ENCODE measurements around the gene SLC35E2B. TPM values are rescaled to one million over a fixed set of nuclear protein-coding genes. Genes with fewer than 3 reads are reported as not detected.
A peak's percentile ranks its signal among the peaks of the same experiment; 100 is the strongest.

Gene SLC35E2B
- total RNA-seq, 1 experiment from 2014 or later: 41.7 TPM

DNA sequence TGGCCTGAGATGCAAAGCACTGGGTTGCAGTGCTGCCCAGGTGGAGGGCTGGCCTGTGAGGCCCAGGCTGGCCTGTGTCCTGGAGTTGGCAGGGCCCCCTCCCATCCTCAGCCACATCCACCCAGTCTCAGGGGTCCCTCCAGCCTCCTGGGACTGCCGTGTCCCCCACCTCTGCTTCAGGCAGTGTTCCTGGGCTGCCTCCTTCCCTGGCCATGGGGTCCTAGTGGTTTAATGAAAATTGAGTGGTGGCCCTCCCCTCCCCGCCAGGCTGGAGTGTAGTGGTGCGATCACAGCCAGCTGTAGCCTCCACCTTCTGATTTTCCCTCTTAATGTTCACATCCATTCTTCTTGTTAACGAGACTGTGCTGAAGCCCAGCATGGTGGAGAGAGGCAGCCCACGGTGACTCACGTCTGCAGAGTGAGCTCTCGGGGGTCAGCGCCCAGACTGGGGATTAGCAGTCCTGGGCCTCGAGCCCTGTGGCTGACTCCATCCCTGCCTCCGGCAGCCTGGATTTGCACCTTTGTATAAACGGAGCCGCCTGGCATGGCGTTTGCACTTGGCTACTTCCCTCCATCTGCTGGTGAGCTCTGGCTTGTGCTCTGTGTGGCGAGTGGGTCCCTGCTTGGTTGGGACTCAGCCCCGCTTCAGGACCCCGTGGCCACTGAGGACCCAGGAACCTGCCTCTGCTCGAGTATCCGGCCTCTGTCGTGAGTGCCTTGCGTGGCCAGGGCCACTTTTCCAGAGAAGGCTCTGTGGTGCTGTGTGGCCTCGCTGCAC, 70.4 kb downstream of the SLC35E2B start:
- Histone ChIP-seq H3K56ac (ENCODE audit: insufficient read length, low read depth, low read length) (no peak overlapping the region), H3K4ac (ENCODE audit: low read depth, low read length) (no peak overlapping the region), H2BK5ac (ENCODE audit: insufficient read length, low read length) (no peak overlapping the region), H4K91ac (ENCODE audit: insufficient read length, low read depth, low read length) (no peak overlapping the region), H3K9ac (ENCODE audit: extremely low read depth, insufficient read length, low read length) (no peak overlapping the region), H2BK120ac (ENCODE audit: low read depth, low read length, poor library complexity, severe bottlenecking) (no peak overlapping the region), H2AK5ac (ENCODE audit: insufficient read length, low read length) (no peak overlapping the region), H3K9me3 (ENCODE audit: control insufficient read depth, low read depth, low read length) (no peaks in the 10 kb centered on the region), H3K18ac (ENCODE audit: insufficient read length, low read depth, low read length) (no peak overlapping the region), H3K14ac (ENCODE audit: insufficient read depth, low read length) (no peak overlapping the region; the same call in 1 of the 2 replicates), H4K5ac (ENCODE audit: insufficient read length, low read depth, low read length) (no peak overlapping the region), H4K8ac (replicated peaks; ENCODE audit: insufficient read length, low read depth, low read length) (no peak overlapping the region), H2AFZ (ENCODE audit: low read length) (no peak overlapping the region), H3K79me2 (ENCODE audit: insufficient read depth, low read length) (no peaks in the 10 kb centered on the region), H2BK12ac (ENCODE audit: insufficient read length, low read depth, low read length) (no peak overlapping the region), H3K4me1 (ENCODE audit: insufficient read depth, low read length) (no peaks in the 10 kb centered on the region), H3K27me3 (ENCODE audit: insufficient read depth, low read length) (no peaks in the 10 kb centered on the region), H4K20me1 (ENCODE audit: control insufficient read depth, insufficient read depth, insufficient read length) (no peaks in the 10 kb centered on the region), H3K23ac (ENCODE audit: insufficient read length, low read depth, low read length) (no peak overlapping the region), H2BK15ac (ENCODE audit: low read depth, low read length) (no peak overlapping the region), H3T11ph (ENCODE audit: low read length) (no peak overlapping the region), H3K4me2 (ENCODE audit: insufficient read depth, insufficient read length, low read length) (no peak overlapping the region), H2BK20ac (ENCODE audit: low read depth, low read length, poor library complexity, severe bottlenecking) (no peak overlapping the region), H3K23me2 (ENCODE audit: insufficient read length, low read depth, low read length, poor library complexity, severe bottlenecking) (no peaks in the 10 kb centered on the region), H3K79me1 (ENCODE audit: insufficient read depth, low read depth, low read length, poor library complexity, severe bottlenecking) (no peaks in the 10 kb centered on the region), H3K27ac (ENCODE audit: insufficient read length, low read depth, low read length) (no peak overlapping the region)
- Mint-ChIP-seq H3K9me3 (no peaks in the 10 kb centered on the region), H3K4me3 (no peak overlapping the region), H3K36me3 (ENCODE audit: insufficient read depth in 1 of 3, low read depth in 3 of 3) (peaks cover 2 to 6% (median 5%) of the 10 kb centered on the region in 3 experiments; a peak in 6 of 7 replicates), H3K27me3 (ENCODE audit: low read depth) (no peaks in the 10 kb centered on the region; the same call in 1 of the 2 replicates), H3K27ac (peak overlapping the region; percentile 21 to 82 (median 78); a peak in 4 of 7 replicates), H3K4me1 (no peaks in the 10 kb centered on the region)
- no peak for TF ChIP-seq CTCF (conservative IDR thresholded peaks at IDR 0.05)
- no CpG with 5 or more reads among the region's 21 CpGs for WGBS (ENCODE audit: extremely low coverage, insufficient read length, low lambda C conversion rate)
- DNase-seq: no peak
